CD14-positive monocyte (primary cell): ENCODE measurements around the gene RAPGEFL1. TPM values are rescaled to one million over a fixed set of nuclear protein-coding genes. Genes with fewer than 3 reads are reported as not detected.
"Not testable (repeated sequence)": the region's sequence is repeated elsewhere in the genome, so short reads cannot be mapped to it uniquely, and the experiment has no call there.

Source experiments
- DNase-seq, 3 donors: peaks; one replicate each; pipeline ENCODE4 v3.0.0-alpha.2; 2011 to 2022
- H2AFZ ChIP-seq: 2 replicates; pipeline ENCODE4 v1.6.0; 2012; ENCODE audit warnings: mild to moderate bottlenecking, low read depth, low read length, inconsistent platforms; ENCODE audit not compliant: insufficient read depth, poor library complexity, severe bottlenecking
- H3K27ac ChIP-seq, 2 donors: 1 replicate in 1 of 2; 2 replicates in 1 of 2; pipeline ENCODE4 v1.5.1; 2012 to 2013; ENCODE audit warnings: low read length in 2 of 2, control low read depth in 1 of 2, inconsistent platforms in 1 of 2, low read depth in 1 of 2, mild to moderate bottlenecking in 1 of 2
- H3K27me3 ChIP-seq, 2 donors: one replicate each; pipeline versions ENCODE4 v1.6.0 to v1.6.1; 2011 to 2013; ENCODE audit warnings: low read length in 2 of 2; ENCODE audit not compliant: control insufficient read depth in 2 of 2, insufficient read depth in 2 of 2
- H3K36me3 ChIP-seq, 2 donors: replicated peaks in 1 of 2; 1 replicate in 1 of 2; 2 replicates in 1 of 2; pipeline versions ENCODE4 v1.5.1 to v1.6.1; 2012 to 2013; ENCODE audit warnings: low read length in 2 of 2, control low read depth in 1 of 2, inconsistent platforms in 1 of 2, mild to moderate bottlenecking in 1 of 2; ENCODE audit not compliant: insufficient read depth in 2 of 2, control insufficient read depth in 1 of 2
- H3K4me1 ChIP-seq, 2 donors: 1 replicate in 1 of 2; 2 replicates in 1 of 2; pipeline versions ENCODE4 v1.5.1 to v1.6.1; 2012 to 2013; ENCODE audit warnings: low read length in 2 of 2, control low read depth in 1 of 2, inconsistent platforms in 1 of 2, mild to moderate bottlenecking in 1 of 2, moderate library complexity in 1 of 2; ENCODE audit not compliant: insufficient read depth in 2 of 2, control insufficient read depth in 1 of 2
- H3K4me2 ChIP-seq: replicated peaks from 2 replicates; pipeline ENCODE3; 2012; ENCODE audit warnings: low read length, moderate library complexity, mild to moderate bottlenecking; ENCODE audit not compliant: poor library complexity, severe bottlenecking; ENCODE audit errors: extremely low read depth
- H3K4me3 ChIP-seq, 3 experiments: fragments of 200-600 bp in 1 of 3; sonication (generic) in 1 of 3; replicated peaks in 1 of 3; 1 replicate in 2 of 3; 2 replicates in 1 of 3; pipeline ENCODE4 v1.5.1; 2011 to 2013; ENCODE audit warnings: low read length in 3 of 3, mild to moderate bottlenecking in 3 of 3, control low read depth in 2 of 3, low read depth in 2 of 3, inconsistent platforms in 1 of 3, moderate library complexity in 1 of 3
- H3K79me2 ChIP-seq: 2 replicates; pipeline ENCODE4 v1.6.0; 2012; ENCODE audit warnings: mild to moderate bottlenecking, control low read depth, inconsistent platforms, low read length, moderate library complexity; ENCODE audit not compliant: insufficient read depth
- H3K9ac ChIP-seq: 2 replicates; pipeline ENCODE4 v1.6.0; 2017; ENCODE audit warnings: low read length, mild to moderate bottlenecking; ENCODE audit not compliant: insufficient read depth, poor library complexity, severe bottlenecking
- H3K9me3 ChIP-seq, 2 donors: replicated peaks in 1 of 2; 1 replicate in 1 of 2; 2 replicates in 1 of 2; pipeline versions ENCODE4 v1.5.1 to v1.6.1; 2012 to 2013; ENCODE audit warnings: low read length in 2 of 2, control low read depth in 1 of 2; ENCODE audit not compliant: control insufficient read depth in 1 of 2, insufficient read depth in 1 of 2
- H4K20me1 ChIP-seq: 2 replicates; pipeline ENCODE4 v1.6.0; 2012; ENCODE audit warnings: mild to moderate bottlenecking, low read length, control low read depth, moderate library complexity; ENCODE audit not compliant: insufficient read depth
- H3K27ac Mint-ChIP-seq, 7 donors: one replicate each; pipeline ENCODE4 v1.8.0; 2020; ENCODE audit warnings: mild to moderate bottlenecking in 7 of 7, mixed read lengths in 7 of 7, moderate library complexity in 6 of 7, inconsistent platforms in 2 of 7
- H3K27me3 Mint-ChIP-seq, 3 donors: one replicate each; pipeline ENCODE4 v1.8.0; 2021 to 2022; ENCODE audit warnings: low read depth in 3 of 3, mild to moderate bottlenecking in 3 of 3, mixed read lengths in 3 of 3, moderate library complexity in 3 of 3, inconsistent platforms in 1 of 3
- H3K36me3 Mint-ChIP-seq, 2 donors: one replicate each; pipeline ENCODE4 v1.8.0; 2020; ENCODE audit warnings: mixed read lengths in 2 of 2, inconsistent platforms in 1 of 2, mild to moderate bottlenecking in 1 of 2
- H3K4me1 Mint-ChIP-seq: one replicate; pipeline ENCODE4 v1.8.0; 2020; ENCODE audit warnings: mild to moderate bottlenecking, mixed read lengths
- H3K4me3 Mint-ChIP-seq, 2 donors: one replicate each; pipeline ENCODE4 v1.8.0; 2020; ENCODE audit warnings: mild to moderate bottlenecking in 2 of 2, mixed read lengths in 2 of 2, moderate library complexity in 1 of 2
- H3K9me3 Mint-ChIP-seq, 7 donors: one replicate each; pipeline ENCODE4 v1.8.0; 2020 to 2022; ENCODE audit warnings: mixed read lengths in 7 of 7, mild to moderate bottlenecking in 6 of 7, moderate library complexity in 6 of 7, inconsistent platforms in 2 of 7
- CTCF ChIP-seq: fragments of 200-600 bp; IDR thresholded peaks from one replicate; pipeline ENCODE4 v1.8.0; 2022; ENCODE audit warnings: antibody characterized with exemption, mild to moderate bottlenecking
- WGBS: methylation state at CpG from one replicate; pipeline ENCODE4 v1.1.5; 2013; ENCODE audit warnings: missing lambda C conversion rate; ENCODE audit not compliant: insufficient coverage; 5-methylcytosine and 5-hydroxymethylcytosine counted together
- intact Hi-C, 2 donors: fragments of 100-400 bp; cut with micrococcal nuclease; formaldehyde crosslinking; loops; one replicate each; pipeline versions ENCODE4 v1.15.0 to v1.15.1; 2023
- polyA plus RNA-seq, 3 donors: library from polyadenylated mRNA; depleted of rRNA in 1 of 3; unstranded in 2 of 3; stranded (reverse) in 1 of 3; fragments of 300-500 nt in 2 of 3; fragments of >200 nt in 1 of 3; fragmentation: Illumina TruSeq in 2 of 3; gene quantifications; 1 replicate in 2 of 3; 2 replicates in 1 of 3; pipeline ENCODE4 v1.2.3, GENCODE V29; 2012 to 2021

Gene RAPGEFL1
- polyA plus RNA-seq, 3 donors: 0.09 to 6.1 (median 0.10) TPM

- WGBS: 83% methylated on average over 1 of the region's 5 CpGs
Measured at GRCh38 chr17:40198576-40198975, 21.3 kb downstream of the RAPGEFL1 start.

DNA sequence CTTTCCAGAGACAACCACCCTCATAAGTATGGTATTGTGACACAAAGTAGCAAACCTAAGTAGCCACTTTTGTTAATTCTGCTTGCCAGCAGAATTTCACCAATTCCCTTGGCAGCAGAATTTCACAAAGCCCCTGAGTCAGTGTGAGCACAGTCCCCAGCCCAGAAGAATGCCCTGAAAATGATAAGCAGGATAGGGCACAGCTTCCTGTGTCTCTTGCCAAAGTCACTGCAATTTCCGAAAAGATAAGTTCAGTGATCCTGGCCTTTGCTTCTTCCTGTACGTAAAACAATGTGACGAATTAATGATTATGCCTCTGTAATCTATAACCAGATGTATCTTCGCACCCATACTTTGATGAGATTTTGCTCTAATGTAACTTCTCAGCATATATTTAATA, 25.9 kb downstream of the RAPGEFL1 start:
- Histone ChIP-seq H3K4me3 (no peak overlapping the region), H3K9ac (no peak overlapping the region), H2AFZ (peak overlapping the region; percentile 37), H3K4me2 (no peak overlapping the region), H4K20me1 (no peaks in the 10 kb centered on the region), H3K79me2 (no peaks in the 10 kb centered on the region), H3K27ac (no peak overlapping the region), H3K36me3 (no peaks in the 10 kb centered on the region), H3K27me3 (no peaks in the 10 kb centered on the region), H3K9me3 (peaks cover 0 to 2% of the 10 kb centered on the region in 2 donors), H3K4me1 (peaks cover 3 to 11% of the 10 kb centered on the region in 2 donors)
- Mint-ChIP-seq H3K36me3 (no peaks in the 10 kb centered on the region), H3K9me3 (peaks cover under 1 to 8% (median 3%) of the 10 kb centered on the region in 7 donors), H3K27ac (no peak overlapping the region), H3K27me3 (peaks cover 5 to 13% (median 9%) of the 10 kb centered on the region in 3 donors), H3K4me1 (peaks cover 30% of the 10 kb centered on the region), H3K4me3 (no peak overlapping the region)
- WGBS: 45% methylated on average over 4 of the region's 4 CpGs
- no peak for DNase-seq
- intact Hi-C loops: loop anchor here (5.0 to 10.0 kb wide), 2 partner anchors 89 to 212 kb away; partner anchors contain the start of gene TOP2A (in 1 of the 2)
- TF ChIP-seq CTCF: no peak

More at GRCh38 chr17:40198576-40198975, 21.3 kb downstream of the RAPGEFL1 start:
- no peak overlapping the region for H3K4me3 ChIP-seq
- Mint-ChIP-seq H3K4me1 (peaks cover 20% of the 10 kb centered on the region), H3K27ac (no peak overlapping the region), H3K4me3 (no peak overlapping the region), H3K9me3 (peaks cover 0 to 10% (median 4%) of the 10 kb centered on the region in 7 donors), H3K27me3 (peaks cover 7 to 12% (median 12%) of the 10 kb centered on the region in 3 donors), H3K36me3 (no peaks in the 10 kb centered on the region)
- no peaks in the 10 kb centered on the region for H3K36me3 ChIP-seq
- no peak overlapping the region for H3K4me2 ChIP-seq
- no peak overlapping the region for H3K27ac ChIP-seq
- no peaks in the 10 kb centered on the region for H4K20me1 ChIP-seq
- TF ChIP-seq CTCF: no peak
- H3K9ac ChIP-seq: no peak overlapping the region
- peaks cover 0 to 3% of the 10 kb centered on the region in 2 donors for H3K9me3 ChIP-seq
- H3K4me1 ChIP-seq: peaks cover 3 to 18% of the 10 kb centered on the region in 2 donors
- H3K79me2 ChIP-seq: no peaks in the 10 kb centered on the region
- intact Hi-C loops: no loop called here
- H3K27me3 ChIP-seq: no peaks in the 10 kb centered on the region
- H2AFZ ChIP-seq: no peak overlapping the region
- DNase-seq: no peak

DNA sequence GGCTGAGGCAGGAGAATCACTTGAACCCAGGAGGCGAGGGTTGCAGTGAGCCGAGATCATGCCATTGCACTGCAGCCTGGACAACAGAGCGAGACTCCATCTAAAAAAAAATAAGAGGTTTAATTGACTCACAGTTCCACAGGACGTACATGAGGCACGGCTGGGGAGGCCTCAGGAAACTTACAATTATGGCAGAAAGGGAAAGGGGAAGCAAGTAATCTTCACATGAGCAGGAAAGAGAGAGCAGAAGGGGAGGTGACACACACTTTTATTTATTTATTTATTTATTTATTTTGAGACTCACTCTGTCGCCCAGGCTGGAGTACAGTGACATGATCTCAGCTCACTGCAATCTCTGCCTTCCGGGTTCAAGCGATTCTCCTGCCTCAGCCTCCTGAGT, 28.9 kb downstream of the RAPGEFL1 start:
- DNase-seq: peak; percentile 16 to 64 (median 39)

More for the DNA sequence above, 28.9 kb downstream of the RAPGEFL1 start:
- not testable (repeated sequence) for H3K27ac ChIP-seq, H3K27me3 ChIP-seq, H2AFZ ChIP-seq, H3K9me3 Mint-ChIP-seq, H3K36me3 ChIP-seq, H3K9me3 ChIP-seq, H3K4me3 Mint-ChIP-seq, H3K79me2 ChIP-seq, H3K4me3 ChIP-seq, H3K36me3 Mint-ChIP-seq, H4K20me1 ChIP-seq, H3K4me2 ChIP-seq, H3K27me3 Mint-ChIP-seq, H3K9ac ChIP-seq
- WGBS: 100% methylated on average over 1 of the region's 8 CpGs
- Mint-ChIP-seq H3K4me1 (peaks cover 30% of the 10 kb centered on the region), H3K27ac (peak overlapping the region in 3 of 7 donors; percentile 7 to 58 (median 47))
- H3K4me1 ChIP-seq: peaks cover 3 to 11% of the 10 kb centered on the region in 2 donors
- intact Hi-C loops: loop anchor here in 1 of 2 donors (10.0 kb wide), 1 partner anchor 209 kb away; the partner anchor contains the start of gene TOP2A
